GM12878 (cell line): Measurements from ENCODE around the gene TMEM207.

ENCODE experiments used
- CBFB ChIP-seq: IDR thresholded peaks from 2 replicates; pipeline ENCODE4 v1.6.1; 2016; ENCODE audit warnings: antibody characterized with exemption, low read depth
- CTCF ChIP-seq, 3 experiments: IDR thresholded peaks in 2 of 3; conservative IDR thresholded peaks in 1 of 3; 2 replicates each; pipeline ENCODE4 v1.5.1; 2011; ENCODE audit warnings: low read depth in 3 of 3, low read length in 3 of 3, mild to moderate bottlenecking in 3 of 3, control low read depth in 2 of 3, moderate library complexity in 2 of 3, inconsistent platforms in 1 of 3, mixed read lengths in 1 of 3; ENCODE audit not compliant: control insufficient read depth in 2 of 3, insufficient read depth in 1 of 3; ENCODE audit errors: extremely low read depth in 1 of 3
- HCFC1 ChIP-seq: fragments of 150-350 bp; IDR thresholded peaks from 2 replicates; pipeline ENCODE4 v1.6.1; 2014; ENCODE audit warnings: low read length
- MXI1 ChIP-seq: fragments of 150-350 bp; IDR thresholded peaks from 2 replicates; pipeline ENCODE4 v1.6.1; 2011; ENCODE audit warnings: low read depth, mild to moderate bottlenecking, inconsistent platforms, low read length, improper control_type of control experiment
- POLR2A ChIP-seq: IDR thresholded peaks from 2 replicates; pipeline ENCODE4 v1.6.1; 2011; ENCODE audit warnings: low read depth, mild to moderate bottlenecking, low read length
- POLR2AphosphoS5 ChIP-seq: IDR thresholded peaks from 2 replicates; pipeline ENCODE4 v1.6.1; 2011; ENCODE audit warnings: mild to moderate bottlenecking, low read length, inconsistent platforms
- RCOR1 ChIP-seq: conservative IDR thresholded peaks from 2 replicates; pipeline ENCODE4 v1.6.1; 2012; ENCODE audit warnings: low read depth, low read length, improper control_type of control experiment
- STAT1 ChIP-seq: fragments of 450-650 bp; conservative IDR thresholded peaks from 2 replicates; pipeline ENCODE4 v1.6.1; 2014; ENCODE audit warnings: antibody characterized with exemption, mild to moderate bottlenecking
- USF1 ChIP-seq: IDR thresholded peaks from 2 replicates; pipeline ENCODE4 v1.6.1; 2011; ENCODE audit warnings: borderline replicate concordance, low read depth, mild to moderate bottlenecking, moderate library complexity, mixed read lengths, low read length; ENCODE audit not compliant: insufficient read depth; ENCODE audit errors: extremely low read length
- TF ChIP-seq, protein P1 (sequence below): IDR thresholded peaks from 2 replicates; pipeline ENCODE4 v1.6.1; 2011; ENCODE audit warnings: low read depth, mild to moderate bottlenecking, low read length, moderate library complexity, borderline replicate concordance; ENCODE audit errors: extremely low read depth
- TF ChIP-seq, protein P2 (sequence below): fragments of 450-650 bp; conservative IDR thresholded peaks from 2 replicates; pipeline ENCODE4 v1.6.1; 2017; ENCODE audit warnings: mild to moderate bottlenecking, moderate library complexity

DNA sequence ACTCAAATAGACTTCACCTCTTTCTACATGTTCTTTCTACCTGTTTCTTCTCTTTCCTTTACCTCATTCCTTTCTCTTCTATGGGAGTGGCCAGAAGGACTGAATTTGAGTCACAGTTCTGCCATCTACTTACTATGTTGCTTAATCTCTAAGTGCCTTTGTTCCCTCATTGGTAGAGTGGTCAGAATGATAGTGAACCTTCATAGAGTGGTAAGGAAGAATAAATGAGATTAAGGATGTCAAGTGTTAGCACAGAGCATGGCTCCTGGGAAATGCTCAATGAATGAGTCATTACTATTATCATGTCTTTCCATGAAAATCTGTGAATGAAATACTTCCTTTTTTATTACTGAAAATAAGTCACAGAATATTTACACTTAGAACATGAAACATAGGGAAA lies 17.5 kb downstream of the TMEM207 start:
- TF ChIP-seq, protein P1, sequence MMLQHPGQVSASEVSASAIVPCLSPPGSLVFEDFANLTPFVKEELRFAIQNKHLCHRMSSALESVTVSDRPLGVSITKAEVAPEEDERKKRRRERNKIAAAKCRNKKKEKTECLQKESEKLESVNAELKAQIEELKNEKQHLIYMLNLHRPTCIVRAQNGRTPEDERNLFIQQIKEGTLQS, result no peak
- TF ChIP-seq, protein P2, sequence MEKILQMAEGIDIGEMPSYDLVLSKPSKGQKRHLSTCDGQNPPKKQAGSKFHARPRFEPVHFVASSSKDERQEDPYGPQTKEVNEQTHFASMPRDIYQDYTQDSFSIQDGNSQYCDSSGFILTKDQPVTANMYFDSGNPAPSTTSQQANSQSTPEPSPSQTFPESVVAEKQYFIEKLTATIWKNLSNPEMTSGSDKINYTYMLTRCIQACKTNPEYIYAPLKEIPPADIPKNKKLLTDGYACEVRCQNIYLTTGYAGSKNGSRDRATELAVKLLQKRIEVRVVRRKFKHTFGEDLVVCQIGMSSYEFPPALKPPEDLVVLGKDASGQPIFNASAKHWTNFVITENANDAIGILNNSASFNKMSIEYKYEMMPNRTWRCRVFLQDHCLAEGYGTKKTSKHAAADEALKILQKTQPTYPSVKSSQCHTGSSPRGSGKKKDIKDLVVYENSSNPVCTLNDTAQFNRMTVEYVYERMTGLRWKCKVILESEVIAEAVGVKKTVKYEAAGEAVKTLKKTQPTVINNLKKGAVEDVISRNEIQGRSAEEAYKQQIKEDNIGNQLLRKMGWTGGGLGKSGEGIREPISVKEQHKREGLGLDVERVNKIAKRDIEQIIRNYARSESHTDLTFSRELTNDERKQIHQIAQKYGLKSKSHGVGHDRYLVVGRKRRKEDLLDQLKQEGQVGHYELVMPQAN, result no peak
- TF ChIP-seq POLR2A (no peak), CTCF (IDR thresholded peaks at IDR 0.05 in 2 of 3, conservative IDR thresholded peaks at IDR 0.05 in 1 of 3; ENCODE audit: control insufficient read depth in 2 of 3, extremely low read depth in 1 of 3, insufficient read depth in 1 of 3, low read depth in 3 of 3, low read length in 3 of 3) (no peak), STAT1 (no peak), POLR2AphosphoS5 (no peak), HCFC1 (no peak), USF1 (no peak), MXI1 (no peak), CBFB (no peak), RCOR1 (no peak)
